ENCODE data around the gene ZNF385B. TPM values are rescaled to one million over a fixed set of nuclear protein-coding genes. Genes with fewer than 3 reads are reported as not detected.

The ZNF385B gene
- total RNA-seq, 5 donors from 2014 or later (not counting 1 experiment from before 2014, with no cell fraction given), result 0.12 TPM; not detected in 4

- Histone ChIP-seq H3K4me3 (ENCODE audit: control insufficient read depth in 1 of 2, extremely low read depth in 1 of 2, low read length in 1 of 2) (no peak overlapping the region), H3K36me3 (ENCODE audit: control insufficient read depth in 2 of 2, extremely low read depth in 1 of 2, insufficient read depth in 1 of 2, low read length in 1 of 2) (no peaks in the 10 kb centered on the region), H3K9me3 (no peaks in the 10 kb centered on the region), H3K4me1 (ENCODE audit: control insufficient read depth in 1 of 2, extremely low read depth in 1 of 2, insufficient read depth in 2 of 2, low read length in 2 of 2) (no peaks in the 10 kb centered on the region), H3K27me3 (replicated peaks in 1 of 2; ENCODE audit: control insufficient read depth in 2 of 2, extremely low read depth in 1 of 2, insufficient read depth in 2 of 2, low read length in 1 of 2) (no peaks in the 10 kb centered on the region), H3K27ac (ENCODE audit: low read length) (no peak overlapping the region)
- no peak for ATAC-seq (replicated peaks in 1 of 4)
- Mint-ChIP-seq H3K9me3 (peaks cover 0 to 4% (median 3%) of the 10 kb centered on the region in 3 donors), H3K27me3 (peaks cover 4% of the 10 kb centered on the region in 2 donors), H3K27ac (no peak overlapping the region), H3K4me1 (no peaks in the 10 kb centered on the region), H3K4me3 (no peak overlapping the region), H3K36me3 (no peaks in the 10 kb centered on the region)
- CTCF ChIA-PET, result no interaction called here
- no peak for DNase-seq
- POLR2A ChIA-PET, result no interaction called here
- WGBS (ENCODE audit: insufficient coverage), result 60% methylated on average over 1 of the region's 2 CpGs
Measured at GRCh38 chr2:179826297-179826696, 35.1 kb downstream of the ZNF385B start.

- H3K9me3 ChIP-seq, result no peaks in the 10 kb centered on the region
- no peak overlapping the region for H3K4me3 ChIP-seq (ENCODE audit: control insufficient read depth in 1 of 2, extremely low read depth in 1 of 2, low read length in 1 of 2)
- 61% methylated on average over 3 of the region's 3 CpGs for WGBS (ENCODE audit: insufficient coverage)
- H3K4me3 Mint-ChIP-seq, result no peak overlapping the region
- H3K27ac ChIP-seq (ENCODE audit: low read length), result no peak overlapping the region
- no peaks in the 10 kb centered on the region for H3K36me3 ChIP-seq (ENCODE audit: control insufficient read depth in 2 of 2, extremely low read depth in 1 of 2, insufficient read depth in 1 of 2, low read length in 1 of 2)
- peaks cover 0 to 4% (median 3%) of the 10 kb centered on the region in 3 donors for H3K9me3 Mint-ChIP-seq
- peaks cover 4% of the 10 kb centered on the region in 2 donors for H3K27me3 Mint-ChIP-seq
- H3K4me1 ChIP-seq (ENCODE audit: control insufficient read depth in 1 of 2, extremely low read depth in 1 of 2, insufficient read depth in 2 of 2, low read length in 2 of 2), result no peaks in the 10 kb centered on the region
- no peaks in the 10 kb centered on the region for H3K4me1 Mint-ChIP-seq
- H3K27ac Mint-ChIP-seq, result no peak overlapping the region
- DNase-seq, result no peak
- H3K36me3 Mint-ChIP-seq, result no peaks in the 10 kb centered on the region
- H3K27me3 ChIP-seq (replicated peaks in 1 of 2; ENCODE audit: control insufficient read depth in 2 of 2, extremely low read depth in 1 of 2, insufficient read depth in 2 of 2, low read length in 1 of 2), result no peaks in the 10 kb centered on the region
- ChIA-PET CTCF (no interaction called here), POLR2A (no interaction called here)
- no peak for ATAC-seq (replicated peaks in 1 of 4)
Measured at GRCh38 chr2:179825494-179825893, 35.9 kb downstream of the ZNF385B start.

- DNase-seq, result no peak
Measured at GRCh38 chr2:179824961-179825360, 36.5 kb downstream of the ZNF385B start.

DNA sequence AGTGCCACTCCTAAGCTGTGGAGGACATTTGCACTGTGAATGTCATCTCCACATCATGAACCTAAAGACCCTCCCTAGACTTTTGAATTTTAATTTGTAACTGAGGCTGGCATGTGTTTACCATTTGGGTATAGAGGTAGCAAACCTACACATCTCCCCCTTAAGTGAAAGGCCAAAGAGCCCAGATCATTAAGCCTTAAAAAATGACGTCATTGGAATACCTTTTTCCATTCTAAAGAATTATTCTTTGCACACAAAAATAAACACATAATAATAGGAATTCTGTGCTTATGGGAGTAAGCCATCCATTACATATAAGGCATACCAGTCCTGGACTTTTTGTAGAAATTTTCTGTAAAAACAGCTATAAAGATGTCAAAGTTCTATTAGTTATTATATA, 38.9 kb downstream of the ZNF385B start:
- no peaks in the 10 kb centered on the region for H3K36me3 Mint-ChIP-seq
- no peak overlapping the region for H3K27ac Mint-ChIP-seq
- H3K4me1 Mint-ChIP-seq, result no peaks in the 10 kb centered on the region
- no CpG with 5 or more reads among the region's 1 CpG for WGBS (ENCODE audit: insufficient coverage)
- H3K9me3 ChIP-seq, result no peaks in the 10 kb centered on the region
- H3K27me3 Mint-ChIP-seq, result no peaks in the 10 kb centered on the region
- POLR2A ChIA-PET, result no interaction called here
- no peak overlapping the region for H3K27ac ChIP-seq (ENCODE audit: low read length)
- H3K27me3 ChIP-seq (replicated peaks in 1 of 2; ENCODE audit: control insufficient read depth in 2 of 2, extremely low read depth in 1 of 2, insufficient read depth in 2 of 2, low read length in 1 of 2), result no peaks in the 10 kb centered on the region
- H3K4me3 ChIP-seq (ENCODE audit: control insufficient read depth in 1 of 2, extremely low read depth in 1 of 2, low read length in 1 of 2), result no peak overlapping the region
- H3K36me3 ChIP-seq (ENCODE audit: control insufficient read depth in 2 of 2, extremely low read depth in 1 of 2, insufficient read depth in 1 of 2, low read length in 1 of 2), result no peaks in the 10 kb centered on the region
- CTCF ChIA-PET, result no interaction called here
- H3K9me3 Mint-ChIP-seq, result peaks cover 0 to 4% (median 3%) of the 10 kb centered on the region in 3 donors
- H3K4me1 ChIP-seq (ENCODE audit: control insufficient read depth in 1 of 2, extremely low read depth in 1 of 2, insufficient read depth in 2 of 2, low read length in 2 of 2), result no peaks in the 10 kb centered on the region
- H3K4me3 Mint-ChIP-seq, result no peak overlapping the region
- no peak for ATAC-seq (replicated peaks in 1 of 4)
- DNase-seq, result no peak

More at GRCh38 chr2:179824961-179825360, 36.5 kb downstream of the ZNF385B start:
- no peaks in the 10 kb centered on the region for H3K4me1 Mint-ChIP-seq
- CTCF ChIA-PET, result no interaction called here
- POLR2A ChIA-PET, result no interaction called here
- WGBS (ENCODE audit: insufficient coverage), result no CpG with 5 or more reads among the region's 1 CpG
- Histone ChIP-seq H3K9me3 (no peaks in the 10 kb centered on the region), H3K4me1 (ENCODE audit: control insufficient read depth in 1 of 2, extremely low read depth in 1 of 2, insufficient read depth in 2 of 2, low read length in 2 of 2) (no peaks in the 10 kb centered on the region), H3K27me3 (replicated peaks in 1 of 2; ENCODE audit: control insufficient read depth in 2 of 2, extremely low read depth in 1 of 2, insufficient read depth in 2 of 2, low read length in 1 of 2) (no peaks in the 10 kb centered on the region), H3K36me3 (ENCODE audit: control insufficient read depth in 2 of 2, extremely low read depth in 1 of 2, insufficient read depth in 1 of 2, low read length in 1 of 2) (no peaks in the 10 kb centered on the region), H3K27ac (ENCODE audit: low read length) (no peak overlapping the region), H3K4me3 (ENCODE audit: control insufficient read depth in 1 of 2, extremely low read depth in 1 of 2, low read length in 1 of 2) (no peak overlapping the region)
- H3K4me3 Mint-ChIP-seq, result no peak overlapping the region
- peaks cover 0 to 4% (median 3%) of the 10 kb centered on the region in 3 donors for H3K9me3 Mint-ChIP-seq
- no peak for ATAC-seq (replicated peaks in 1 of 4)
- H3K27ac Mint-ChIP-seq, result no peak overlapping the region
- H3K27me3 Mint-ChIP-seq, result peaks cover 4% of the 10 kb centered on the region in 2 donors
- no peaks in the 10 kb centered on the region for H3K36me3 Mint-ChIP-seq

DNA sequence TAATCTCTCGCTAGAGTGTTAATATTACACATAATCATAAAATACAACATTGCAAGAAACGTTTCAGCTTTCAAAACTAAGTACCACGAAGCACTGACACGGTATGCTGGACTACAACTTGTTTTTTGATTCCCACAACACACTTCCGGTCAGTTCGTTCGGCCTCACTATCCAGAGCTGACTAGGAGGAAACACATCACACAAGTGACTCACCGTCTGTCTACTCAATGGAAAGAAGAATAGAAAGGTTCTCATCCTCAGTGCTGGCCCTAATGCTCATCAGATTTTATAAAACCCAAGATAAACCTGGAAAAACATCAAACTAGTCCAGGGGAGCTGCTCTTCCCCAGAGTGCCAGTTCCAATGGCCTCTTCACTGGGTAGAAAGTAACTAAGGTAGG, 42.9 kb downstream of the ZNF385B start:
- no peaks in the 10 kb centered on the region for H3K9me3 ChIP-seq
- ATAC-seq (replicated peaks in 1 of 4), result no peak
- H3K4me3 ChIP-seq (ENCODE audit: control insufficient read depth in 1 of 2, extremely low read depth in 1 of 2, low read length in 1 of 2), result no peak overlapping the region
- no peak overlapping the region for H3K27ac Mint-ChIP-seq
- H3K27me3 ChIP-seq (replicated peaks in 1 of 2; ENCODE audit: control insufficient read depth in 2 of 2, extremely low read depth in 1 of 2, insufficient read depth in 2 of 2, low read length in 1 of 2), result no peaks in the 10 kb centered on the region
- CTCF ChIA-PET, result no interaction called here
- H3K36me3 ChIP-seq (ENCODE audit: control insufficient read depth in 2 of 2, extremely low read depth in 1 of 2, insufficient read depth in 1 of 2, low read length in 1 of 2), result no peaks in the 10 kb centered on the region
- DNase-seq, result no peak
- no peak overlapping the region for H3K4me3 Mint-ChIP-seq
- no peaks in the 10 kb centered on the region for H3K4me1 ChIP-seq (ENCODE audit: control insufficient read depth in 1 of 2, extremely low read depth in 1 of 2, insufficient read depth in 2 of 2, low read length in 2 of 2)
- H3K4me1 Mint-ChIP-seq, result no peaks in the 10 kb centered on the region
- WGBS (ENCODE audit: insufficient coverage), result 68% methylated on average over 8 of the region's 8 CpGs
- H3K9me3 Mint-ChIP-seq, result no peaks in the 10 kb centered on the region
- H3K27me3 Mint-ChIP-seq, result no peaks in the 10 kb centered on the region
- no peaks in the 10 kb centered on the region for H3K36me3 Mint-ChIP-seq
- H3K27ac ChIP-seq (ENCODE audit: low read length), result no peak overlapping the region
- POLR2A ChIA-PET, result no interaction called here

DNA sequence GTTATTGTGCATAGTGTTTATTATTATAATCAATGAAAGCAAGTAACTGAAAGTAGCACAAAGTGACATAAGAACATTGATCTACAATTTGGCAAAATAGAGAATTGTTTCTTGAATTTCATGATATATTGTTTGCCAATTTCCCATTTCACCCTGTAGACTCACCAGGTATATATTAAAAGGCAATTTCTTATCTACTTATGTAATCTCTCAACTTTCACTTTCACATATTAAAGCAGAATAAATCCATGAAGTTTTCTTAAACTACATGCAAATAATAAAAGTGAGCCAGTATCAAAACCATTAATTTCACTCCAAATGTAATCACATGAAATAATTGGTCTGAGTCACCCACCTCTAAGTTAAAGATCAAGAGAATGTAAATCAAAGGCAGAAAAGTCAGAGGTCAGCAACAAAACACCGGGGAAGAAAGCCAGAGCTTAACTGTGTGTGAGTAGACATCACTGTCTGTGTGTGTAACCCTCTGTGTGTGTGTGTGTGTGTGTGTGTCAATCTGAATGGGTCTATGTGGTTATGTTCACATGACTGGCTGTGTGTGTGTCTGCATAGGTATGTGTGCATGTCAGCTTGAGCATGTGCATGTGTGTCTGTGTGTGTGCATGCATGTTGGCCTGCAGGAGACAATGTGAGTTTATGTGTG, 44.1 kb downstream of the ZNF385B start:
- Histone ChIP-seq H3K27ac (ENCODE audit: low read length) (no peak overlapping the region), H3K36me3 (ENCODE audit: control insufficient read depth in 2 of 2, extremely low read depth in 1 of 2, insufficient read depth in 1 of 2, low read length in 1 of 2) (no peaks in the 10 kb centered on the region), H3K27me3 (replicated peaks in 1 of 2; ENCODE audit: control insufficient read depth in 2 of 2, extremely low read depth in 1 of 2, insufficient read depth in 2 of 2, low read length in 1 of 2) (no peaks in the 10 kb centered on the region), H3K4me1 (ENCODE audit: control insufficient read depth in 1 of 2, extremely low read depth in 1 of 2, insufficient read depth in 2 of 2, low read length in 2 of 2) (no peaks in the 10 kb centered on the region), H3K9me3 (no peaks in the 10 kb centered on the region), H3K4me3 (ENCODE audit: control insufficient read depth in 1 of 2, extremely low read depth in 1 of 2, low read length in 1 of 2) (no peak overlapping the region)
- 43% methylated on average over 1 of the region's 1 CpG for WGBS (ENCODE audit: insufficient coverage)
- Mint-ChIP-seq H3K36me3 (no peaks in the 10 kb centered on the region), H3K4me3 (no peak overlapping the region), H3K27ac (no peak overlapping the region), H3K9me3 (no peaks in the 10 kb centered on the region), H3K4me1 (no peaks in the 10 kb centered on the region), H3K27me3 (no peaks in the 10 kb centered on the region)
- ChIA-PET CTCF (no interaction called here), POLR2A (no interaction called here)
- no peak for DNase-seq
- ATAC-seq (replicated peaks in 1 of 4), result no peak

DNA sequence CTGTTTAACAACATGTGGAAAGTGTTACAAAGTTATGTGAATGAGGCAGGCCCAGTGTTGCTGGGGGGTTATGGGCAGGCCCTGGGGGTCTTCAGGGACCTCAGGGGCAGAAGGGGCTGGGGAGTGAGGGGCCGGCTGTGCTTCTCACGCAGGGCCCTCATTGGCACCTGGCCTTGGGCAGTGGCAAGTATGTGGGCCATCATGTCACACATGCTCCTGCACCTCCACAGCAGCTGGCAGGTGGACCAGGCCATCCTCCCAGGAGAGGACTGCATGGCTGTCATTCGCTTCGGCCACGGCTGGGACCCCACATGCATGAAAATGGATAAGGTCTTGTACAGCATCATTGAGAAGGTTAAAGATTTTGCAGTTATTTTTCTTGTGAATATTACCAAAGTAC, 47.4 kb downstream of the ZNF385B start:
- Mint-ChIP-seq H3K27ac (no peak overlapping the region), H3K27me3 (no peaks in the 10 kb centered on the region), H3K9me3 (peaks cover 0 to 7% (median 0%) of the 10 kb centered on the region in 3 donors), H3K4me3 (no peak overlapping the region), H3K4me1 (no peaks in the 10 kb centered on the region), H3K36me3 (no peaks in the 10 kb centered on the region)
- H3K9me3 ChIP-seq, result no peaks in the 10 kb centered on the region
- H3K27ac ChIP-seq (ENCODE audit: low read length), result no peak overlapping the region
- ATAC-seq (replicated peaks in 1 of 4) (no peak), DNase-seq (no peak)
- POLR2A ChIA-PET, result no interaction called here
- H3K36me3 ChIP-seq (ENCODE audit: control insufficient read depth in 2 of 2, extremely low read depth in 1 of 2, insufficient read depth in 1 of 2, low read length in 1 of 2), result no peaks in the 10 kb centered on the region
- H3K27me3 ChIP-seq (replicated peaks in 1 of 2; ENCODE audit: control insufficient read depth in 2 of 2, extremely low read depth in 1 of 2, insufficient read depth in 2 of 2, low read length in 1 of 2), result no peaks in the 10 kb centered on the region
- WGBS (ENCODE audit: insufficient coverage), result 90% methylated on average over 5 of the region's 5 CpGs
- H3K4me1 ChIP-seq (ENCODE audit: control insufficient read depth in 1 of 2, extremely low read depth in 1 of 2, insufficient read depth in 2 of 2, low read length in 2 of 2), result no peaks in the 10 kb centered on the region
- H3K4me3 ChIP-seq (ENCODE audit: control insufficient read depth in 1 of 2, extremely low read depth in 1 of 2, low read length in 1 of 2), result no peak overlapping the region
- CTCF ChIA-PET, result no interaction called here

All from T-cell (primary cell).